ENCODE measurements around the gene UIMC1. TPM values are rescaled to one million over a fixed set of nuclear protein-coding genes. Genes with fewer than 3 reads are reported as not detected.

The UIMC1 gene
- total RNA-seq, 1 donor, result 15.3 TPM

- DNase-seq (ENCODE audit: low read depth in 2 of 3, low spot score in 2 of 3), result no peak
Observed at GRCh38 chr5:176906126-176906525, 100.5 kb downstream of the UIMC1 start.

GRCh38 chr5:176904276-176904675 is 102.3 kb downstream of the UIMC1 start:
- no peak for DNase-seq (ENCODE audit: low read depth in 2 of 3, low spot score in 2 of 3)

- DNase-seq (ENCODE audit: low read depth in 2 of 3, low spot score in 2 of 3), result no peak
Observed at GRCh38 chr5:176902911-176903664, 103.5 kb downstream of the UIMC1 start.

GRCh38 chr5:176902102-176902814 is 104.3 kb downstream of the UIMC1 start:
- DNase-seq (ENCODE audit: low read depth in 2 of 3, low spot score in 2 of 3), result no peak

GRCh38 chr5:176901260-176902101 is 105.1 kb downstream of the UIMC1 start:
- DNase-seq (ENCODE audit: low read depth in 2 of 3, low spot score in 2 of 3), result no peak

- no peak for DNase-seq (ENCODE audit: low read depth in 2 of 3, low spot score in 2 of 3)
Observed at GRCh38 chr5:176900780-176901204, 105.8 kb downstream of the UIMC1 start.

GRCh38 chr5:176899946-176900779 is 106.4 kb downstream of the UIMC1 start:
- DNase-seq (ENCODE audit: low read depth in 2 of 3, low spot score in 2 of 3), result no peak

GRCh38 chr5:176899296-176899891 is 107.2 kb downstream of the UIMC1 start, which contains the start of gene HK3:
TSS of gene HK3 (minus strand) at chr5:176899346. CDS start at chr5:176896159, 3,187 bp downstream.
- DNase-seq (ENCODE audit: low read depth in 2 of 3, low spot score in 2 of 3), result peak in 2 of 3 donors; percentile 12 to 54

- no peak for DNase-seq (ENCODE audit: low read depth in 2 of 3, low spot score in 2 of 3)
Observed at GRCh38 chr5:176897263-176897662, 109.3 kb downstream of the UIMC1 start.

GRCh38 chr5:176895831-176896230 is 110.7 kb downstream of the UIMC1 start:
- no peak for DNase-seq (ENCODE audit: low read depth in 2 of 3, low spot score in 2 of 3)

- DNase-seq (ENCODE audit: low read depth in 2 of 3, low spot score in 2 of 3), result no peak
Observed at GRCh38 chr5:176894298-176894697, 112.3 kb downstream of the UIMC1 start.

GRCh38 chr5:176892663-176893062 is 113.9 kb downstream of the UIMC1 start:
- no peak for DNase-seq (ENCODE audit: low read depth in 2 of 3, low spot score in 2 of 3)

GRCh38 chr5:176891331-176891958 is 115.1 kb downstream of the UIMC1 start:
- DNase-seq (ENCODE audit: low read depth in 2 of 3, low spot score in 2 of 3), result no peak

GRCh38 chr5:176890455-176891330 is 115.9 kb downstream of the UIMC1 start:
- DNase-seq (ENCODE audit: low read depth in 2 of 3, low spot score in 2 of 3), result no peak

GRCh38 chr5:176889321-176890280 is 117.0 kb downstream of the UIMC1 start:
- no peak for DNase-seq (ENCODE audit: low read depth in 2 of 3, low spot score in 2 of 3)

- DNase-seq (ENCODE audit: low read depth in 2 of 3, low spot score in 2 of 3), result no peak
Observed at GRCh38 chr5:176888865-176889165, 117.8 kb downstream of the UIMC1 start.

All from hematopoietic multipotent progenitor cell (in vitro differentiated cells).